H1 (cell line): ENCODE results near the gene C1orf50. TPM values are rescaled to one million over a fixed set of nuclear protein-coding genes. Genes with fewer than 3 reads are reported as not detected.

Source experiments
- CTCF ChIA-PET: fragments of 300-600 bp; sonication (Branson Sonifier 250); formaldehyde crosslinking; loops from one replicate; lab custom pipeline; 2021; ENCODE audit not compliant: partially characterized antibody; lab: Charles Lee
- POLR2A ChIA-PET: fragments of 300-600 bp; sonication (Branson Sonifier 250); formaldehyde crosslinking; loops from one replicate; lab custom pipeline; 2021; ENCODE audit warnings: inconsistent platforms; ENCODE audit not compliant: partially characterized antibody; lab: Charles Lee
- DNase-seq, 2 experiments: peaks; one replicate each; pipeline versions ENCODE4 v3.0.0 to v3.0.0-alpha.2; 2010 to 2022; ENCODE audit warnings: low spot score in 2 of 2, low read depth in 1 of 2, mixed read lengths in 1 of 2
- FAIRE-seq: peaks from 2 replicates; lab custom pipeline; 2011; peaks lifted over from hg19 to GRCh38; lab: Jason Lieb, UNC
- H2AFZ ChIP-seq: 2 replicates; pipeline ENCODE4 v1.8.1; 2012; ENCODE audit warnings: low read length, inconsistent platforms
- H2AK5ac ChIP-seq: 2 replicates; pipeline ENCODE4 v1.6.1; 2013; ENCODE audit warnings: low read depth, low read length
- H2BK120ac ChIP-seq: replicated peaks from 2 replicates; pipeline ENCODE3; 2013; ENCODE audit warnings: low read depth, low read length, inconsistent platforms
- H2BK12ac ChIP-seq: 2 replicates; pipeline ENCODE4 v1.6.1; 2013; ENCODE audit warnings: low read depth, low read length
- H2BK15ac ChIP-seq: 2 replicates; pipeline ENCODE4 v1.6.1; 2013; ENCODE audit warnings: low read length
- H2BK20ac ChIP-seq: 2 replicates; pipeline ENCODE4 v1.6.1; 2013; ENCODE audit warnings: low read length
- H2BK5ac ChIP-seq: 2 replicates; pipeline ENCODE4 v1.6.1; 2013; ENCODE audit warnings: low read depth, low read length
- H3K14ac ChIP-seq: 2 replicates; pipeline ENCODE4 v1.6.1; 2013; ENCODE audit warnings: inconsistent platforms; ENCODE audit not compliant: insufficient read length
- H3K18ac ChIP-seq: 2 replicates; pipeline ENCODE4 v1.6.1; 2013; ENCODE audit warnings: low read length; ENCODE audit errors: extremely low read depth
- H3K23ac ChIP-seq: 2 replicates; pipeline ENCODE4 v1.6.1; 2013; ENCODE audit warnings: inconsistent platforms; ENCODE audit not compliant: insufficient read length
- H3K23me2 ChIP-seq: 2 replicates; pipeline ENCODE4 v1.6.1; 2013; ENCODE audit warnings: low read depth, low read length
- H3K27ac ChIP-seq: 2 replicates; pipeline ENCODE4 v1.6.1; 2011; ENCODE audit warnings: low read depth, low read length, inconsistent platforms
- H3K27me3 ChIP-seq, 4 experiments: replicated peaks in 1 of 4; 1 replicate in 1 of 4; 2 replicates in 3 of 4; pipeline versions ENCODE4 v1.6.1 to v1.8.1; 2011 to 2013; ENCODE audit warnings: low read length in 3 of 4, mild to moderate bottlenecking in 3 of 4, inconsistent platforms in 2 of 4, mixed read lengths in 2 of 4, moderate library complexity in 1 of 4; ENCODE audit not compliant: control insufficient read depth in 3 of 4, insufficient read depth in 3 of 4; ENCODE audit errors: extremely low read depth in 1 of 4
- H3K36me3 ChIP-seq, 4 experiments: 2 replicates each; pipeline versions ENCODE4 v1.6.1 to v1.8.1; 2011 to 2013; ENCODE audit warnings: mild to moderate bottlenecking in 4 of 4, low read length in 3 of 4, moderate library complexity in 2 of 4, control low read depth in 1 of 4, inconsistent platforms in 1 of 4; ENCODE audit not compliant: insufficient read depth in 4 of 4, control insufficient read depth in 2 of 4
- H3K4ac ChIP-seq: replicated peaks from 2 replicates; pipeline ENCODE3; 2013; ENCODE audit warnings: low read length, low read depth, mixed read lengths, inconsistent platforms; ENCODE audit not compliant: insufficient read length
- H3K4me1 ChIP-seq, 4 experiments: replicated peaks in 1 of 4; 1 replicate in 1 of 4; 2 replicates in 3 of 4; pipeline versions ENCODE4 v1.6.1 to v1.8.1; 2011 to 2013; ENCODE audit warnings: low read length in 3 of 4, inconsistent platforms in 2 of 4, mixed read lengths in 1 of 4; ENCODE audit not compliant: insufficient read depth in 4 of 4, control insufficient read depth in 3 of 4
- H3K4me2 ChIP-seq, 2 experiments: 2 replicates each; pipeline versions ENCODE4 v1.6.1 to v1.8.1; 2011 to 2013; ENCODE audit warnings: low read depth in 2 of 2, low read length in 2 of 2, control low read depth in 1 of 2, inconsistent platforms in 1 of 2, mild to moderate bottlenecking in 1 of 2; ENCODE audit not compliant: insufficient read depth in 1 of 2
- H3K4me3 ChIP-seq, 4 experiments: fragments of 200-600, 300-600 bp in 1 of 4; sonication (generic), shearing (Covaris generic), sonication (Bioruptor Twin) in 1 of 4; 2 replicates each; pipeline versions ENCODE4 v1.5.1 to v1.8.1; 2011 to 2016; ENCODE audit warnings: low read length in 4 of 4, low read depth in 3 of 4, control low read depth in 2 of 4, inconsistent platforms in 2 of 4, mild to moderate bottlenecking in 2 of 4, mixed read lengths in 1 of 4, moderate library complexity in 1 of 4; ENCODE audit not compliant: insufficient read depth in 2 of 4; ENCODE audit errors: extremely low read depth in 1 of 4
- H3K56ac ChIP-seq: replicated peaks from 2 replicates; pipeline ENCODE3; 2013; ENCODE audit warnings: low read depth, mild to moderate bottlenecking, mixed read lengths, low read length, inconsistent platforms; ENCODE audit not compliant: insufficient read length
- H3K79me1 ChIP-seq: 2 replicates; pipeline ENCODE4 v1.6.1; 2013; ENCODE audit warnings: low read depth, low read length, control low read depth
- H3K79me2 ChIP-seq, 2 experiments: 2 replicates each; pipeline versions ENCODE4 v1.6.1 to v1.8.1; 2012 to 2013; ENCODE audit warnings: low read length in 2 of 2, mild to moderate bottlenecking in 2 of 2, inconsistent platforms in 1 of 2; ENCODE audit not compliant: insufficient read depth in 2 of 2, control insufficient read depth in 1 of 2
- H3K9ac ChIP-seq, 4 experiments: replicated peaks in 1 of 4; 1 replicate in 1 of 4; 2 replicates in 3 of 4; pipeline versions ENCODE4 v1.6.1 to v1.8.1; 2011 to 2013; ENCODE audit warnings: low read depth in 3 of 4, low read length in 3 of 4, control low read depth in 2 of 4, mild to moderate bottlenecking in 2 of 4, moderate library complexity in 2 of 4, inconsistent platforms in 1 of 4; ENCODE audit errors: extremely low read depth in 1 of 4
- H3K9me3 ChIP-seq, 2 experiments: 2 replicates each; pipeline versions ENCODE4 v1.6.1 to v1.8.1; 2012 to 2013; ENCODE audit warnings: mild to moderate bottlenecking in 2 of 2, moderate library complexity in 2 of 2, control low read depth in 1 of 2, inconsistent platforms in 1 of 2, low read depth in 1 of 2, low read length in 1 of 2, mixed read lengths in 1 of 2; ENCODE audit not compliant: insufficient read depth in 2 of 2
- H4K20me1 ChIP-seq, 2 experiments: replicated peaks in 1 of 2; 2 replicates each; pipeline versions ENCODE3 to v1.8.1; 2011 to 2013; ENCODE audit warnings: inconsistent platforms in 2 of 2, low read length in 2 of 2, mild to moderate bottlenecking in 1 of 2; ENCODE audit not compliant: insufficient read depth in 2 of 2, control insufficient read depth in 1 of 2
- H4K5ac ChIP-seq: 2 replicates; pipeline ENCODE4 v1.6.1; 2013; ENCODE audit warnings: low read length, low read depth, mixed read lengths, inconsistent platforms; ENCODE audit not compliant: insufficient read length
- H4K8ac ChIP-seq: 2 replicates; pipeline ENCODE4 v1.8.0; 2013; ENCODE audit warnings: mild to moderate bottlenecking, moderate library complexity, low read length, inconsistent platforms; ENCODE audit not compliant: insufficient read depth; ENCODE audit errors: extremely low read depth
- H4K91ac ChIP-seq: replicated peaks from 2 replicates; pipeline ENCODE3; 2013; ENCODE audit warnings: low read length, mixed read lengths, inconsistent platforms; ENCODE audit not compliant: insufficient read length
- BCL11A ChIP-seq, 2 experiments: IDR thresholded peaks; one replicate each; pipeline ENCODE4 v1.6.1; 2011; ENCODE audit warnings: low read depth in 2 of 2, low read length in 2 of 2, mild to moderate bottlenecking in 2 of 2
- CBX5 ChIP-seq: fragments of 300-800, 300-1000 bp; sonication (generic); IDR thresholded peaks from 2 replicates; pipeline ENCODE4 v1.7.1; 2016; ENCODE audit warnings: antibody characterized with exemption, low read length, low read depth
- EGR1 ChIP-seq: IDR thresholded peaks from 2 replicates; pipeline ENCODE4 v1.6.1; 2011; ENCODE audit warnings: low read depth, low read length, borderline replicate concordance
- JUND ChIP-seq: IDR thresholded peaks from 2 replicates; pipeline ENCODE4 v1.6.1; 2011; ENCODE audit warnings: mild to moderate bottlenecking, improper control_type of control experiment, low read length
- SIX5 ChIP-seq: IDR thresholded peaks from 2 replicates; pipeline ENCODE4 v1.6.1; 2011; ENCODE audit warnings: mild to moderate bottlenecking, low read depth, low read length
- SP1 ChIP-seq: IDR thresholded peaks from 2 replicates; pipeline ENCODE4 v1.6.1; 2011; ENCODE audit warnings: low read depth, low read length
- TEAD4 ChIP-seq: IDR thresholded peaks from 2 replicates; pipeline ENCODE4 v1.6.1; 2012; ENCODE audit warnings: low read depth, low read length, inconsistent platforms, mixed read lengths
- WGBS, 2 experiments: shearing (Covaris generic) in 1 of 2; methylation state at CpG; one replicate each; pipeline versions ENCODE4 v1.1.6 to v1.1.7; 2013 to 2015; ENCODE audit warnings: low lambda C conversion rate in 2 of 2, mixed read lengths in 2 of 2, inconsistent platforms in 1 of 2, low coverage in 1 of 2, missing lambda C conversion rate in 1 of 2; ENCODE audit not compliant: insufficient replicate concordance in 2 of 2, insufficient coverage in 1 of 2, insufficient read length in 1 of 2; ENCODE audit errors: extremely low coverage in 1 of 2, missing lambda C conversion rate in 1 of 2; 5-methylcytosine and 5-hydroxymethylcytosine counted together
- polyA plus RNA-seq, 7 experiments: library from polyadenylated mRNA; depleted of rRNA in 3 of 7; stranded (reverse) in 5 of 7; unstranded in 2 of 7; fragments of >200 nt in 5 of 7; fragments of 200-250 nt in 2 of 7; gene quantifications; 1 replicate in 5 of 7; 2 replicates in 1 of 7; 4 replicates in 1 of 7; pipeline versions ENCODE4 v1.2.1 to v1.2.3, GENCODE V29; 2011 to 2013; ENCODE audit warnings: missing spikeins in 2 of 7, mixed read lengths in 2 of 7
- total RNA-seq: library from RNA; stranded (reverse); fragmentation: NEBNext Ultra II Directional; extraction: Animal tissue kit (Norgen Biotek cat#: 25700); gene quantifications from 2 replicates; pipeline ENCODE4 v1.2.1, GENCODE V29; 2021

C1orf50 gene
- total and polyA plus RNA-seq, 2 of the 8 experiments (the other 6 are each of a cell fraction or from before 2014, with no cell fraction given): 3.2 to 7.1 TPM

GRCh38 chr1:42750041-42750440 is 17.0 kb upstream of the C1orf50 start:
- no peak overlapping the region for H2AFZ ChIP-seq
- TF ChIP-seq SIX5: no peak
- no peak for TF ChIP-seq JUND
- no peak for TF ChIP-seq CBX5
- TF ChIP-seq BCL11A (IDR thresholded peaks at IDR 0.05; ENCODE audit: low read depth in 2 of 2, low read length in 2 of 2): no peak
- no peak for TF ChIP-seq TEAD4
- TF ChIP-seq SP1: no peak
- no peak for TF ChIP-seq EGR1
- H4K20me1 ChIP-seq: peaks cover 0 to 4% of the 10 kb centered on the region in 2 experiments
- no peak overlapping the region for H3K18ac ChIP-seq
- no peak overlapping the region for H2BK20ac ChIP-seq
- no peak overlapping the region for H2BK5ac ChIP-seq
- H3K27me3 ChIP-seq: no peaks in the 10 kb centered on the region
- H2AK5ac ChIP-seq: no peak overlapping the region
- no peak overlapping the region for H3K27ac ChIP-seq
- no peaks in the 10 kb centered on the region for H3K79me2 ChIP-seq
- no peaks in the 10 kb centered on the region for H3K4me1 ChIP-seq
- H3K79me1 ChIP-seq: no peaks in the 10 kb centered on the region
- DNase-seq (no peak), FAIRE-seq (no peak)
- no peak overlapping the region for H4K5ac ChIP-seq
- H2BK12ac ChIP-seq: no peak overlapping the region
- no peak overlapping the region for H3K9ac ChIP-seq
- no peak overlapping the region for H3K4ac ChIP-seq
- H3K9me3 ChIP-seq: peaks cover 4 to 9% of the 10 kb centered on the region in 2 experiments; a peak in 3 of 4 replicates
- no peak overlapping the region for H2BK15ac ChIP-seq
- ChIA-PET CTCF (interaction anchor here (0.8 to 7.8 kb wide), 3 partner anchors 15 to 172 kb away, joined by 3 to 62 read pairs (median 3); no protein-coding TSS in a partner anchor), POLR2A (interaction anchor here (1.4 to 1.8 kb wide), 2 partner anchors 10 to 67 kb away, joined by 4 to 5 read pairs; partner anchors contain the start of genes CLDN19 and YBX1)
- no peak overlapping the region for H3K23ac ChIP-seq
- H4K8ac ChIP-seq: no peak overlapping the region
- 96% methylated on average over 12 of the region's 12 CpGs; no CpG with 5 or more reads in 1 of the 2 experiments for WGBS, 2 experiments
- no peak overlapping the region for H3K4me3 ChIP-seq
- H3K14ac ChIP-seq: no peak overlapping the region
- no peaks in the 10 kb centered on the region for H3K23me2 ChIP-seq
- H4K91ac ChIP-seq: no peak overlapping the region
- no peak overlapping the region for H3K56ac ChIP-seq
- H3K4me2 ChIP-seq: no peak overlapping the region
- H2BK120ac ChIP-seq: no peak overlapping the region
- peaks cover 23 to 62% (median 37%) of the 10 kb centered on the region in 4 experiments for H3K36me3 ChIP-seq
